PFSK-1 (cell line): ENCODE results near the gene RAB40AL.

Experiments
- POLR2AphosphoS5 ChIP-seq: IDR thresholded peaks from 2 replicates; pipeline ENCODE4 v1.6.1; 2012; ENCODE audit warnings: low read depth, mild to moderate bottlenecking, control low read depth, low read length, moderate library complexity
- SIN3A ChIP-seq: IDR thresholded peaks from 2 replicates; pipeline ENCODE4 v1.6.1; 2012; ENCODE audit warnings: mild to moderate bottlenecking, low read length, moderate library complexity, borderline replicate concordance; ENCODE audit not compliant: insufficient read depth

DNA sequence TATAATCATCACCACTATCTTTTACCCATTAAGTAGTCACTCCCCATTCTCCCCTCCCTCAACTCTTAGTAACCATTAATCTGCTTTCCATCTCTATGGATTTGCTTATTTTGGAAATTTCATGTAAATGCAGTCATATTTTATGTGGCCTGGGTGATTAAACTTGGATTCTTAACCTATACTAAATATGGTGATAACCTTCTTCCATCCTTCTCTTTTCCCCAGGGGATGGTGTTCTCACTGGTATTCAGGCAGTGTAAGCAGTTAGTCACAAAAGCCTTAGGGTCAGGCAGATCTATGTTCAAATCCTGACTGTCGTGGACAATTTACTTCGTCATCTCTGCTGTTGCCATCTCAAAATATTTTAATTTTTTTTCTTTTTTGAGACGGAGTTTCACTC lies 29.6 kb downstream of the RAB40AL start:
- no peak for TF ChIP-seq SIN3A
- TF ChIP-seq POLR2AphosphoS5: no peak
